Keratinocyte (primary cell): ENCODE data around the gene ZNF74.

Source experiments
- EZH2 ChIP-seq: IDR thresholded peaks from one replicate; pipeline ENCODE4 v1.6.1; 2012; ENCODE audit warnings: inconsistent platforms, mild to moderate bottlenecking, low read length, moderate library complexity
- TF ChIP-seq, protein P1 (sequence below), 3 experiments: IDR thresholded peaks in 1 of 3; conservative IDR thresholded peaks in 1 of 3; optimal IDR thresholded peaks in 1 of 3; 2 replicates in 2 of 3; 3 replicates in 1 of 3; pipeline versions ENCODE3 to v1.5.1; 2011; ENCODE audit warnings: low read length in 3 of 3, mild to moderate bottlenecking in 3 of 3, moderate library complexity in 2 of 3, control low read depth in 1 of 3, inconsistent platforms in 1 of 3; ENCODE audit not compliant: insufficient read depth in 2 of 3; ENCODE audit errors: extremely low read depth in 1 of 3

DNA sequence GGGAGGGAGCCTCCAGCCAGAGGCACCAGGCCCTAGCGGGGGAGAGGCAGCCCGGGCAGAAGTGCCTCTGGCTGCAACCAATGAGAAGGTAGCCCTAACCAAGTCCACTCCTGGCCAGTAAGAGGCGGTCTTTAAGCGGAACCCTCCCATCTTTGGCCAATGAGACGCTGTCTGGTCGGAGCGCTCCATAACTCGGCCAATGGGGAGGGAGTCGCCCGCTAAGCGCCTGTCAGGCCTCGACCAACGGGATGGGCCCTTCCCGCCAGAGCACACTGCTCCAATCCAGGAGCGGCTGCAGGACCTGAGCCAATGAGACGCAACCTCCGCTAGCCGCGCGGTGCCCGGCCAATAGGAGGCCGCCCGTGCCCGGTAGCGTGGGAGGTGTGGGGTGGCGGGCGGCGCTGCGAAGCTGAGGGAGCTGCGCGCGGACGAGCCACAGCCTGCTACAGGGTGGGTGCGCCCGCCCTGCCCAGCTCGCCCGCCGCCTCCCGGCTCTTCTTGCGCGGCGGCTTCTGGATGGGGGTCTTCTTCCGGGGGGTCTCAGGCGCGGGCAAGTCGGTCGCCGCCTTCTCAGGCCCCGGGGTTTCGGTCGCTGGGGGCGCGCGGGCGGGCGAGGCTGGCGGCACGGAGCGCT is 31.1 kb downstream of the ZNF74 start:
- TF ChIP-seq, protein P1, sequence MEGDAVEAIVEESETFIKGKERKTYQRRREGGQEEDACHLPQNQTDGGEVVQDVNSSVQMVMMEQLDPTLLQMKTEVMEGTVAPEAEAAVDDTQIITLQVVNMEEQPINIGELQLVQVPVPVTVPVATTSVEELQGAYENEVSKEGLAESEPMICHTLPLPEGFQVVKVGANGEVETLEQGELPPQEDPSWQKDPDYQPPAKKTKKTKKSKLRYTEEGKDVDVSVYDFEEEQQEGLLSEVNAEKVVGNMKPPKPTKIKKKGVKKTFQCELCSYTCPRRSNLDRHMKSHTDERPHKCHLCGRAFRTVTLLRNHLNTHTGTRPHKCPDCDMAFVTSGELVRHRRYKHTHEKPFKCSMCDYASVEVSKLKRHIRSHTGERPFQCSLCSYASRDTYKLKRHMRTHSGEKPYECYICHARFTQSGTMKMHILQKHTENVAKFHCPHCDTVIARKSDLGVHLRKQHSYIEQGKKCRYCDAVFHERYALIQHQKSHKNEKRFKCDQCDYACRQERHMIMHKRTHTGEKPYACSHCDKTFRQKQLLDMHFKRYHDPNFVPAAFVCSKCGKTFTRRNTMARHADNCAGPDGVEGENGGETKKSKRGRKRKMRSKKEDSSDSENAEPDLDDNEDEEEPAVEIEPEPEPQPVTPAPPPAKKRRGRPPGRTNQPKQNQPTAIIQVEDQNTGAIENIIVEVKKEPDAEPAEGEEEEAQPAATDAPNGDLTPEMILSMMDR (optimal IDR thresholded peaks at IDR 0.05 in 1 of 3, IDR thresholded peaks at IDR 0.05 in 1 of 3, conservative IDR thresholded peaks at IDR 0.05 in 1 of 3; ENCODE audit: extremely low read depth in 1 of 3, insufficient read depth in 2 of 3, low read length in 3 of 3): no peak
- no peak for TF ChIP-seq EZH2
